Endothelial cell (in vitro differentiated cells): ENCODE measurements around the gene KMT5C. TPM values are rescaled to one million over a fixed set of nuclear protein-coding genes. Genes with fewer than 3 reads are reported as not detected.
A peak's percentile ranks its signal among the peaks of the same experiment; 100 is the strongest.

Experiments used
- DNase-seq: peaks from one replicate; pipeline ENCODE4 v3.0.0; 2021; ENCODE audit warnings: low spot score
- H3K27ac Mint-ChIP-seq: one replicate; pipeline ENCODE4 v1.8.0; 2021; ENCODE audit warnings: mixed read lengths, inconsistent platforms; ENCODE audit not compliant: unreplicated experiment
- H3K27me3 Mint-ChIP-seq: one replicate; pipeline ENCODE4 v1.8.0; 2021; ENCODE audit warnings: mild to moderate bottlenecking, moderate library complexity, mixed read lengths, inconsistent platforms; ENCODE audit not compliant: unreplicated experiment
- H3K36me3 Mint-ChIP-seq: one replicate; pipeline ENCODE4 v1.8.0; 2021; ENCODE audit warnings: mild to moderate bottlenecking, low read depth, mixed read lengths, inconsistent platforms; ENCODE audit not compliant: unreplicated experiment
- H3K4me1 Mint-ChIP-seq: one replicate; pipeline ENCODE4 v1.8.0; 2021; ENCODE audit warnings: mild to moderate bottlenecking, mixed read lengths, inconsistent platforms; ENCODE audit not compliant: unreplicated experiment
- H3K4me3 Mint-ChIP-seq: one replicate; pipeline ENCODE4 v1.8.0; 2021; ENCODE audit warnings: mild to moderate bottlenecking, mixed read lengths, inconsistent platforms; ENCODE audit not compliant: unreplicated experiment
- H3K9me3 Mint-ChIP-seq: one replicate; pipeline ENCODE4 v1.8.0; 2021; ENCODE audit warnings: mixed read lengths, inconsistent platforms; ENCODE audit not compliant: unreplicated experiment
- CTCF ChIP-seq: fragments of 200-600 bp; sonication (generic); IDR thresholded peaks from one replicate; pipeline ENCODE4 v1.5.0; 2021; ENCODE audit warnings: antibody characterized with exemption; ENCODE audit not compliant: unreplicated experiment
- total RNA-seq: library from RNA; stranded (reverse); fragmentation: NEBNext Ultra II Directional; extraction: Animal tissue kit (Norgen Biotek cat#: 25700); gene quantifications from one replicate; pipeline ENCODE4 v1.2.1, GENCODE V29; 2021; ENCODE audit not compliant: unreplicated experiment

KMT5C gene
- total RNA-seq, 1 donor from 2014 or later: 18.4 TPM

GRCh38 chr19:55385724-55386492, 46.2 kb downstream of the KMT5C start, which contains the start of gene RPL28:
Gene RPL28 (plus strand): TSS chr19:55385932. CDS start chr19:55386358, 426 bp downstream.
- peak within 1 kb of the TSS; percentile 97 for H3K27ac Mint-ChIP-seq
- H3K4me1 Mint-ChIP-seq: peaks cover 26% of the 10 kb centered on the region
- H3K36me3 Mint-ChIP-seq: peaks cover 18% of the 10 kb centered on the region
- peak within 1 kb of the TSS; percentile 99 for H3K4me3 Mint-ChIP-seq
- TF ChIP-seq CTCF: no peak
- H3K9me3 Mint-ChIP-seq: no peaks in the 10 kb centered on the region
- H3K27me3 Mint-ChIP-seq: peaks cover 41% of the 10 kb centered on the region
- peak; percentile 98 for DNase-seq

- Mint-ChIP-seq H3K4me1 (peaks cover 26% of the 10 kb centered on the region), H3K27ac (peak overlapping the region; percentile 97), H3K36me3 (peaks cover 18% of the 10 kb centered on the region), H3K27me3 (peaks cover 40% of the 10 kb centered on the region), H3K4me3 (peak overlapping the region; percentile 99), H3K9me3 (no peaks in the 10 kb centered on the region)
- DNase-seq: no peak
- TF ChIP-seq CTCF: no peak
Measured at GRCh38 chr19:55386493-55386971, 46.9 kb downstream of the KMT5C start.

- Mint-ChIP-seq H3K27ac (no peak overlapping the region), H3K4me3 (peak overlapping the region; percentile 99), H3K27me3 (peaks cover 29% of the 10 kb centered on the region), H3K4me1 (peaks cover 26% of the 10 kb centered on the region), H3K9me3 (no peaks in the 10 kb centered on the region), H3K36me3 (peaks cover 18% of the 10 kb centered on the region)
- no peak for DNase-seq
- no peak for TF ChIP-seq CTCF
Measured at GRCh38 chr19:55387736-55388497, 48.2 kb downstream of the KMT5C start.

GRCh38 chr19:55389386-55390317, 50.0 kb downstream of the KMT5C start:
- H3K4me3 Mint-ChIP-seq: peak overlapping the region; percentile 80
- peaks cover 26% of the 10 kb centered on the region for H3K27me3 Mint-ChIP-seq
- peaks cover 26% of the 10 kb centered on the region for H3K4me1 Mint-ChIP-seq
- peaks cover 18% of the 10 kb centered on the region for H3K36me3 Mint-ChIP-seq
- TF ChIP-seq CTCF: no peak
- DNase-seq: no peak
- H3K27ac Mint-ChIP-seq: no peak overlapping the region
- no peaks in the 10 kb centered on the region for H3K9me3 Mint-ChIP-seq
